SKM-1 (cell line): ENCODE results near the gene SNX8.

Experiments used
- DNase-seq: peaks from one replicate; lab custom pipeline; 2025; ENCODE audit not compliant: unreplicated experiment; lab: John Stamatoyannopoulos, UW

SNX8 gene

GRCh38 chr7:2224934-2225333, 89.3 kb downstream of the SNX8 start:
- no peak for DNase-seq

GRCh38 chr7:2224491-2224928, 89.7 kb downstream of the SNX8 start:
- no peak for DNase-seq

- no peak for DNase-seq
Observed at GRCh38 chr7:2223321-2223720, 90.9 kb downstream of the SNX8 start.

GRCh38 chr7:2222516-2222915, 91.7 kb downstream of the SNX8 start:
- DNase-seq, result no peak

GRCh38 chr7:2220954-2221353, 93.3 kb downstream of the SNX8 start:
- DNase-seq, result no peak

- DNase-seq, result no peak
Observed at GRCh38 chr7:2220506-2220905, 93.7 kb downstream of the SNX8 start.

GRCh38 chr7:2220030-2220429, 94.2 kb downstream of the SNX8 start:
- no peak for DNase-seq

- DNase-seq, result no peak
Observed at GRCh38 chr7:2219606-2220005, 94.6 kb downstream of the SNX8 start.

GRCh38 chr7:2219136-2219535, 95.1 kb downstream of the SNX8 start:
- no peak for DNase-seq

- no peak for DNase-seq
Observed at GRCh38 chr7:2218444-2218785, 95.8 kb downstream of the SNX8 start.

GRCh38 chr7:2217716-2218443, 96.4 kb downstream of the SNX8 start:
- no peak for DNase-seq

GRCh38 chr7:2217206-2217605, 97.0 kb downstream of the SNX8 start:
- no peak for DNase-seq

GRCh38 chr7:2215851-2216250, 98.4 kb downstream of the SNX8 start:
- no peak for DNase-seq

- DNase-seq, result no peak
Observed at GRCh38 chr7:2214636-2215035, 99.6 kb downstream of the SNX8 start.

GRCh38 chr7:2213551-2214215, 100.6 kb downstream of the SNX8 start:
- no peak for DNase-seq

GRCh38 chr7:2212906-2213305, 101.3 kb downstream of the SNX8 start:
- no peak for DNase-seq

GRCh38 chr7:2211926-2212325, 102.3 kb downstream of the SNX8 start:
- no peak for DNase-seq

- DNase-seq, result no peak
Observed at GRCh38 chr7:2211259-2211880, 102.9 kb downstream of the SNX8 start.

- no peak for DNase-seq
Observed at GRCh38 chr7:2210551-2211258, 103.5 kb downstream of the SNX8 start.

GRCh38 chr7:2209961-2210323, 104.3 kb downstream of the SNX8 start:
- DNase-seq, result no peak

GRCh38 chr7:2209146-2209960, 104.9 kb downstream of the SNX8 start:
- DNase-seq, result no peak
